ENCODE results near the gene ELF1.
A peak's percentile ranks its signal among the peaks of the same experiment; 100 is the strongest.

GRCh38 chr13:41060082-41060723 lies 41.1 kb upstream of the ELF1 start:
- TF ChIP-seq POLR2AphosphoS5 (IDR thresholded peaks at IDR 0.05; ENCODE audit: borderline replicate concordance, low read depth, low read length) = peak; percentile 51; the same call in 1 of the 2 replicates
- no peak for TF ChIP-seq EZH2 (IDR thresholded peaks at IDR 0.05)
- no peak for TF ChIP-seq FOXP2 (optimal IDR thresholded peaks at IDR 0.05; ENCODE audit: control extremely low read depth, extremely low read length, insufficient read depth)
